ENCODE data around the gene LLGL2.

The LLGL2 gene

GRCh38 chr17:75481194-75482068, 44.1 kb upstream of the LLGL2 start:
- H3K27ac ChIP-seq, result no peak overlapping the region
- TF ChIP-seq CTCF (IDR thresholded peaks at IDR 0.05) (no peak), ZFX (IDR thresholded peaks at IDR 0.05; ENCODE audit: borderline replicate concordance) (no peak)

- no peak for TF ChIP-seq CTCF (IDR thresholded peaks at IDR 0.05)
- TF ChIP-seq ZFX (IDR thresholded peaks at IDR 0.05; ENCODE audit: borderline replicate concordance), result no peak
- no peak overlapping the region for H3K27ac ChIP-seq
Measured at GRCh38 chr17:75482098-75482942, 43.2 kb upstream of the LLGL2 start.

GRCh38 chr17:75485688-75486087, 39.8 kb upstream of the LLGL2 start:
- TF ChIP-seq CTCF (IDR thresholded peaks at IDR 0.05), result no peak
- TF ChIP-seq ZFX (IDR thresholded peaks at IDR 0.05; ENCODE audit: borderline replicate concordance), result no peak
- no peak overlapping the region for H3K27ac ChIP-seq

GRCh38 chr17:75486151-75486550, 39.3 kb upstream of the LLGL2 start:
- no peak overlapping the region for H3K27ac ChIP-seq
- TF ChIP-seq CTCF (IDR thresholded peaks at IDR 0.05) (no peak), ZFX (IDR thresholded peaks at IDR 0.05; ENCODE audit: borderline replicate concordance) (no peak)

- no peak overlapping the region for H3K27ac ChIP-seq
- TF ChIP-seq CTCF (IDR thresholded peaks at IDR 0.05) (no peak), ZFX (IDR thresholded peaks at IDR 0.05; ENCODE audit: borderline replicate concordance) (no peak)
Measured at GRCh38 chr17:75486951-75487350, 38.5 kb upstream of the LLGL2 start.

- TF ChIP-seq CTCF (IDR thresholded peaks at IDR 0.05), result no peak
- TF ChIP-seq ZFX (IDR thresholded peaks at IDR 0.05; ENCODE audit: borderline replicate concordance), result no peak
- no peak overlapping the region for H3K27ac ChIP-seq
Measured at GRCh38 chr17:75487351-75488070, 38.0 kb upstream of the LLGL2 start.

All from 22Rv1 (cell line).